Panc1 (cell line): ENCODE results near the gene ACTR5. TPM values are rescaled to one million over a fixed set of nuclear protein-coding genes. Genes with fewer than 3 reads are reported as not detected.
A peak's percentile ranks its signal among the peaks of the same experiment; 100 is the strongest.

Experiments
- ATAC-seq: fragments of 200-7000 bp; cut with Tn5 transposase; 2 replicates; pipeline ENCODE4 v1.9.1; 2020; ENCODE audit warnings: mild to moderate bottlenecking, moderate library complexity
- BruUV-seq: library from RNA; stranded (reverse); fragments of 400-500 nt; replicated peaks from 2 replicates; lab custom pipeline; 2021; lab: Mats Ljungman, UMichigan
- CTCF ChIA-PET: fragments of 300-600 bp; sonication (Branson Sonifier 250); formaldehyde crosslinking; loops from one replicate; lab custom pipeline; 2022; ENCODE audit warnings: antibody characterized with exemption; lab: Charles Lee
- POLR2A ChIA-PET: fragments of 300-600 bp; sonication (Branson Sonifier 250); formaldehyde crosslinking; loops from one replicate; lab custom pipeline; 2022; ENCODE audit warnings: antibody characterized with exemption; lab: Charles Lee
- DNase-seq: peaks from one replicate; pipeline ENCODE4 v3.0.0-alpha.2; 2010; ENCODE audit warnings: low read depth, low spot score
- H3K27ac ChIP-seq: 2 replicates; pipeline ENCODE4 v1.5.1; 2011; ENCODE audit warnings: mild to moderate bottlenecking, low read length, inconsistent platforms
- H3K27me3 ChIP-seq: fragments of 200-500 bp; sonication (Bioruptor generic); 2 replicates; pipeline ENCODE4 v1.6.0; 2014; ENCODE audit warnings: low read length, inconsistent platforms; ENCODE audit not compliant: control insufficient read depth, insufficient read depth
- H3K36me3 ChIP-seq: fragments of 200-500 bp; sonication (Bioruptor generic); 2 replicates; pipeline ENCODE4 v1.5.1; 2014; ENCODE audit warnings: inconsistent platforms, mild to moderate bottlenecking, low read length, moderate library complexity; ENCODE audit not compliant: control insufficient read depth, insufficient read depth
- H3K4me1 ChIP-seq: 2 replicates; pipeline ENCODE4 v1.5.1; 2011; ENCODE audit warnings: inconsistent platforms, mild to moderate bottlenecking, low read length, moderate library complexity; ENCODE audit not compliant: control insufficient read depth, insufficient read depth
- H3K4me3 ChIP-seq, 2 experiments: 2 replicates each; pipeline ENCODE4 v1.5.1; 2011 to 2012; ENCODE audit warnings: low read depth in 2 of 2, low read length in 2 of 2, mild to moderate bottlenecking in 2 of 2, inconsistent platforms in 1 of 2, moderate library complexity in 1 of 2
- H3K9me3 ChIP-seq: fragments of 200-500 bp; sonication (Bioruptor generic); 2 replicates; pipeline ENCODE4 v1.5.1; 2014; ENCODE audit warnings: low read depth, mild to moderate bottlenecking, inconsistent platforms, low read length, moderate library complexity; ENCODE audit not compliant: control insufficient read depth, insufficient read depth
- POLR2AphosphoS5 ChIP-seq: IDR thresholded peaks from 2 replicates; pipeline ENCODE4 v1.6.1; 2012; ENCODE audit warnings: mild to moderate bottlenecking, low read depth, low read length, moderate library complexity
- SIN3A ChIP-seq: IDR thresholded peaks from 2 replicates; pipeline ENCODE4 v1.6.1; 2012; ENCODE audit warnings: low read depth, mild to moderate bottlenecking, low read length, moderate library complexity, borderline replicate concordance; ENCODE audit not compliant: insufficient read depth
- TCF7L2 ChIP-seq: IDR thresholded peaks from 2 replicates; pipeline ENCODE4 v1.6.1; 2011; ENCODE audit warnings: mild to moderate bottlenecking, low read depth, low read length, inconsistent platforms
- in situ Hi-C: cut with HindIII; loops from 2 replicates; pipeline ENCODE4 v1.10.0; 2016; ENCODE audit warnings: low sequenced_read_pairs, low pct_unique_long_range_greater_than_20kb
- intact Hi-C: fragments of 100-400 bp; cut with micrococcal nuclease; formaldehyde crosslinking; loops from one replicate; pipeline ENCODE4 v1.10.0; 2022; ENCODE audit not compliant: unreplicated experiment
- total RNA-seq: library from RNA; stranded (reverse); gene quantifications from one replicate; pipeline ENCODE4 v1.2.1, GENCODE V29; 2021; ENCODE audit not compliant: unreplicated experiment
- TF ChIP-seq, protein P1 (sequence below): fragments of 450-650 bp; IDR thresholded peaks from 2 replicates; pipeline ENCODE4 v1.5.1; 2017; ENCODE audit warnings: mild to moderate bottlenecking
- TF ChIP-seq, protein P2 (sequence below), 2 experiments: IDR thresholded peaks; 2 replicates each; pipeline ENCODE4 v1.6.1; 2011 to 2012; ENCODE audit warnings: low read depth in 2 of 2, control low read depth in 1 of 2, low read length in 1 of 2, mild to moderate bottlenecking in 1 of 2, moderate library complexity in 1 of 2; ENCODE audit not compliant: insufficient read depth in 1 of 2

ACTR5 gene
- total RNA-seq, 1 experiment from 2014 or later: 12.1 TPM

DNA sequence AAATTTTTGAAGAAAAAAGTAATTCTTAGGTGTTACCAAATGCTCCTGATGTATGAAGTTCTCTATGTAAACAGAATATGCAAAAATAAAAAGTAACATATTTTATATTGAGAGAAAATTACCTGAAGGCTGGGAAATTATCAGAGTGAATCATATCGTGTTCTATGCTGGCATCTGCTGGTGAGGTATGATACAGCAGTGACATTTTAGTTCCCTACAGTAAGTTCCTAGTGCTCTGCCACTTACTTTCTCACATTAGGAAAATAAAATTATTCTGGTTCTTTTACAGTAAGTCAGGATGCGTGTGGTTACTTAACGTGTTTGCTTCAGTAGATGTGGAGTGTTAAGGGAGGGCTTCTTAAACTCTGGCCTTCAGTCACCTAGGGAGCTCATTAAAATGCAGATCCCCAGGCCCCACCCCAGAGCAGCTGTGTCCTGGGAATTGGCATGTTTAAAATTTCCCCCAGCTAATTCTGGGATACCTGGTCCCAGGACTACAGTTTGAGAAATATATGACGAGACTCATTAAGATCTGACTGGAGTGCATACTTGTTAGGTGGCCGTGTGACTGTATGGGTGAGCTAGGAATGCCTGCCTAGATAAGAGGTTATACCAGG is 3.2 kb downstream of the ACTR5 start:
- H3K9me3 ChIP-seq: no peaks in the 10 kb centered on the region
- H3K27ac ChIP-seq: no peak overlapping the region
- no peak for ATAC-seq
- TF ChIP-seq POLR2AphosphoS5: no peak
- TF ChIP-seq, protein P1, sequence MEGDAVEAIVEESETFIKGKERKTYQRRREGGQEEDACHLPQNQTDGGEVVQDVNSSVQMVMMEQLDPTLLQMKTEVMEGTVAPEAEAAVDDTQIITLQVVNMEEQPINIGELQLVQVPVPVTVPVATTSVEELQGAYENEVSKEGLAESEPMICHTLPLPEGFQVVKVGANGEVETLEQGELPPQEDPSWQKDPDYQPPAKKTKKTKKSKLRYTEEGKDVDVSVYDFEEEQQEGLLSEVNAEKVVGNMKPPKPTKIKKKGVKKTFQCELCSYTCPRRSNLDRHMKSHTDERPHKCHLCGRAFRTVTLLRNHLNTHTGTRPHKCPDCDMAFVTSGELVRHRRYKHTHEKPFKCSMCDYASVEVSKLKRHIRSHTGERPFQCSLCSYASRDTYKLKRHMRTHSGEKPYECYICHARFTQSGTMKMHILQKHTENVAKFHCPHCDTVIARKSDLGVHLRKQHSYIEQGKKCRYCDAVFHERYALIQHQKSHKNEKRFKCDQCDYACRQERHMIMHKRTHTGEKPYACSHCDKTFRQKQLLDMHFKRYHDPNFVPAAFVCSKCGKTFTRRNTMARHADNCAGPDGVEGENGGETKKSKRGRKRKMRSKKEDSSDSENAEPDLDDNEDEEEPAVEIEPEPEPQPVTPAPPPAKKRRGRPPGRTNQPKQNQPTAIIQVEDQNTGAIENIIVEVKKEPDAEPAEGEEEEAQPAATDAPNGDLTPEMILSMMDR: peak; percentile 78
- DNase-seq: peak; percentile 43
- BruUV-seq: no TSS peak
- intact Hi-C loops: loop anchor here (1.0 kb wide), 1 partner anchor 105 kb away; no protein-coding TSS in a partner anchor
- no peak overlapping the region for H3K4me3 ChIP-seq
- H3K27me3 ChIP-seq: no peaks in the 10 kb centered on the region
- H3K4me1 ChIP-seq: peaks cover 14% of the 10 kb centered on the region
- CTCF ChIA-PET: no interaction called here
- peaks cover 2% of the 10 kb centered on the region for H3K36me3 ChIP-seq
- in situ Hi-C loops: no loop called here
- POLR2A ChIA-PET: no interaction called here

DNA sequence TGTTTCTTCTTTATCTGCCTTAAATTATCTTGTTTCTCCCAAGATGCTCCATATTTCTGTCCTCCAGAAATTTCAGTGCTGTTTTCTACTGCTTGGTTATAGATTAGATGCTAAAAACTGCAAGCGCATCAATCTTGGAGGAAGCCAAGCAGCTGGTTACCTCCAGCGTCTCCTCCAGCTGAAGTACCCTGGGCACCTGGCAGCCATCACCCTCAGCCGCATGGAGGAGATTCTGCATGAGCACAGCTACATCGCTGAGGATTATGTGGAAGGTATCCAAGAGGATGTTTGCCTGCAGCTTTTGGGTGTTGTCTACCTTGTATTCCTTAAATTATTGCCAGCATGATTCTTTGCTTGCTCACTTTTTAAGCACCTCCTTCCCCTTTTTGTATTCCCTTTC is 3.8 kb downstream of the ACTR5 start:
- CTCF ChIA-PET: no interaction called here
- intact Hi-C loops: no loop called here
- no peak overlapping the region for H3K4me3 ChIP-seq
- POLR2A ChIA-PET: interaction anchor here (0.6 kb wide), 1 partner anchor 29 kb away, joined by 3 read pairs; no protein-coding TSS in a partner anchor
- in situ Hi-C loops: no loop called here
- H3K9me3 ChIP-seq: no peaks in the 10 kb centered on the region
- H3K27ac ChIP-seq: no peak overlapping the region
- DNase-seq (no peak), ATAC-seq (no peak)
- H3K4me1 ChIP-seq: peaks cover 14% of the 10 kb centered on the region
- H3K36me3 ChIP-seq: peaks cover 2% of the 10 kb centered on the region
- BruUV-seq: no TSS peak
- TF ChIP-seq, protein P1: no peak
- TF ChIP-seq, protein P2, sequence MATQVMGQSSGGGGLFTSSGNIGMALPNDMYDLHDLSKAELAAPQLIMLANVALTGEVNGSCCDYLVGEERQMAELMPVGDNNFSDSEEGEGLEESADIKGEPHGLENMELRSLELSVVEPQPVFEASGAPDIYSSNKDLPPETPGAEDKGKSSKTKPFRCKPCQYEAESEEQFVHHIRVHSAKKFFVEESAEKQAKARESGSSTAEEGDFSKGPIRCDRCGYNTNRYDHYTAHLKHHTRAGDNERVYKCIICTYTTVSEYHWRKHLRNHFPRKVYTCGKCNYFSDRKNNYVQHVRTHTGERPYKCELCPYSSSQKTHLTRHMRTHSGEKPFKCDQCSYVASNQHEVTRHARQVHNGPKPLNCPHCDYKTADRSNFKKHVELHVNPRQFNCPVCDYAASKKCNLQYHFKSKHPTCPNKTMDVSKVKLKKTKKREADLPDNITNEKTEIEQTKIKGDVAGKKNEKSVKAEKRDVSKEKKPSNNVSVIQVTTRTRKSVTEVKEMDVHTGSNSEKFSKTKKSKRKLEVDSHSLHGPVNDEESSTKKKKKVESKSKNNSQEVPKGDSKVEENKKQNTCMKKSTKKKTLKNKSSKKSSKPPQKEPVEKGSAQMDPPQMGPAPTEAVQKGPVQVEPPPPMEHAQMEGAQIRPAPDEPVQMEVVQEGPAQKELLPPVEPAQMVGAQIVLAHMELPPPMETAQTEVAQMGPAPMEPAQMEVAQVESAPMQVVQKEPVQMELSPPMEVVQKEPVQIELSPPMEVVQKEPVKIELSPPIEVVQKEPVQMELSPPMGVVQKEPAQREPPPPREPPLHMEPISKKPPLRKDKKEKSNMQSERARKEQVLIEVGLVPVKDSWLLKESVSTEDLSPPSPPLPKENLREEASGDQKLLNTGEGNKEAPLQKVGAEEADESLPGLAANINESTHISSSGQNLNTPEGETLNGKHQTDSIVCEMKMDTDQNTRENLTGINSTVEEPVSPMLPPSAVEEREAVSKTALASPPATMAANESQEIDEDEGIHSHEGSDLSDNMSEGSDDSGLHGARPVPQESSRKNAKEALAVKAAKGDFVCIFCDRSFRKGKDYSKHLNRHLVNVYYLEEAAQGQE (IDR thresholded peaks at IDR 0.05; ENCODE audit: insufficient read depth in 1 of 2, low read depth in 2 of 2, low read length in 1 of 2): no peak
- TF ChIP-seq SIN3A (no peak), TCF7L2 (no peak), POLR2AphosphoS5 (no peak)
- no peaks in the 10 kb centered on the region for H3K27me3 ChIP-seq
